ENCODE results near the gene PACRG.

DNA sequence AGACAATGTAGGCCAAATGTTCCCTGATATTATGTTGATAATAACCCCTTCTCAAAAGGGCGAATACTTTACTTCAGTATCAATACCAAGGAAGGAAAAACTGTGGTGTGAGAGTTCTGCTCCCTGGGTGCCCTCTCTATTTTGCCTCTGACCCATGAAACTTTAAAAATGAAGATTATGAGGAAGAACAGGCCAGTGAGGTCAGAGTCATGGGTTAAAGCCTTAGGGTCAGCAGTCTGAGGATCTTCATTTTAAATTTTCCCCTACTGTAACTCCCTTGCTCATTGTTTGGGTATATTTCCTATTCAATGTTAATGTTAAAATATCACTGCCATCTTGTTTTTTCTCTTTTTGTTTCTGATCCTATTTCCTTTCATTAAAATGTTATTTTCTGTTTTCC lies 48.1 kb upstream of the PACRG start:
- TF ChIP-seq POLR2AphosphoS5 (IDR thresholded peaks at IDR 0.05; ENCODE audit: low read length) (no peak), EGR1 (IDR thresholded peaks at IDR 0.05; ENCODE audit: borderline replicate concordance in 1 of 2, low read depth in 2 of 2, low read length in 2 of 2) (no peak), LARP7 (IDR thresholded peaks at IDR 0.05) (no peak), SPI1 (IDR thresholded peaks at IDR 0.05; ENCODE audit: borderline replicate concordance, insufficient read depth, low read depth, low read length) (no peak), BRCA1 (IDR thresholded peaks at IDR 0.05; ENCODE audit: low read depth, low read length) (no peak), HDAC6 (IDR thresholded peaks at IDR 0.05; ENCODE audit: unreplicated experiment) (no peak), HDAC2 (IDR thresholded peaks at IDR 0.05) (no peak), EP300 (IDR thresholded peaks at IDR 0.05; ENCODE audit: borderline replicate concordance in 1 of 2, control insufficient read depth in 1 of 2, low read depth in 2 of 2, low read length in 2 of 2) (no peak), SIN3A (IDR thresholded peaks at IDR 0.05; ENCODE audit: low read depth, low read length) (no peak)
- TF ChIP-seq, protein P1, sequence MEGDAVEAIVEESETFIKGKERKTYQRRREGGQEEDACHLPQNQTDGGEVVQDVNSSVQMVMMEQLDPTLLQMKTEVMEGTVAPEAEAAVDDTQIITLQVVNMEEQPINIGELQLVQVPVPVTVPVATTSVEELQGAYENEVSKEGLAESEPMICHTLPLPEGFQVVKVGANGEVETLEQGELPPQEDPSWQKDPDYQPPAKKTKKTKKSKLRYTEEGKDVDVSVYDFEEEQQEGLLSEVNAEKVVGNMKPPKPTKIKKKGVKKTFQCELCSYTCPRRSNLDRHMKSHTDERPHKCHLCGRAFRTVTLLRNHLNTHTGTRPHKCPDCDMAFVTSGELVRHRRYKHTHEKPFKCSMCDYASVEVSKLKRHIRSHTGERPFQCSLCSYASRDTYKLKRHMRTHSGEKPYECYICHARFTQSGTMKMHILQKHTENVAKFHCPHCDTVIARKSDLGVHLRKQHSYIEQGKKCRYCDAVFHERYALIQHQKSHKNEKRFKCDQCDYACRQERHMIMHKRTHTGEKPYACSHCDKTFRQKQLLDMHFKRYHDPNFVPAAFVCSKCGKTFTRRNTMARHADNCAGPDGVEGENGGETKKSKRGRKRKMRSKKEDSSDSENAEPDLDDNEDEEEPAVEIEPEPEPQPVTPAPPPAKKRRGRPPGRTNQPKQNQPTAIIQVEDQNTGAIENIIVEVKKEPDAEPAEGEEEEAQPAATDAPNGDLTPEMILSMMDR (IDR thresholded peaks at IDR 0.05 in 2 of 3, conservative IDR thresholded peaks at IDR 0.05 in 1 of 3; ENCODE audit: control insufficient read depth in 2 of 3, extremely low read depth in 1 of 3, insufficient read depth in 1 of 3, low read depth in 3 of 3, low read length in 3 of 3): no peak
